ELR (cell line): Measurements from ENCODE around the gene GLT6D1.

ENCODE experiments used
- DNase-seq: peaks from one replicate; pipeline ENCODE4 v3.0.0-alpha.2; 2015; ENCODE audit warnings: low read depth

The GLT6D1 gene

DNA sequence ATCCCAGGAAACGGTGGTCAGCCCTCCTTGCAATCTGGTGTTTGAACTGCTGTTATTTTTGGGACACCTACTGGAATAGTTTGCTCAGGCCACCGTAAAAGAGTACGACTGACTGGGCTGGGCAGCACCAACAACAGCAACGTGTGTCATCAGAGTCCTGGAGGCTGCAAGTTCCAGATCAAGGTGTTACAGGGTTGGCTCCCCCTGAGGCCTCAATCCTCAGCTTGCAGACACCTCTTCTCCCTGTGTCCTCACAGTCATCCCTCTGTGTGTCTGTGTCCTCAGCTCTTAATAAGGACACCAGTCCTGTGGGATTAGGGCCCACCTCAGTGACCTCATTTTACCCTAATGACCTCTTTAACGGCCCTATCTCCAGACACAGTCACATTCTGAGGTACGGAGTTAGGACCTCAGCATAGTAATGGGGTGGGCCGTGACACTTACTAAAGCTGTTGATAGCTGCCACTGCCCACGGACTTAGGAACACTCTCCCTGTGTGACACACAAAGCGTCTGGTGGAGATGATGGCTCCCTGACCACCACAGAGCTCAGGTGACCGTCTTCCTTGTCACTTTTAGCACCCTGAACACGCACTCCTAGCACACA is 16.8 kb downstream of the GLT6D1 start:
- DNase-seq = no peak

DNA sequence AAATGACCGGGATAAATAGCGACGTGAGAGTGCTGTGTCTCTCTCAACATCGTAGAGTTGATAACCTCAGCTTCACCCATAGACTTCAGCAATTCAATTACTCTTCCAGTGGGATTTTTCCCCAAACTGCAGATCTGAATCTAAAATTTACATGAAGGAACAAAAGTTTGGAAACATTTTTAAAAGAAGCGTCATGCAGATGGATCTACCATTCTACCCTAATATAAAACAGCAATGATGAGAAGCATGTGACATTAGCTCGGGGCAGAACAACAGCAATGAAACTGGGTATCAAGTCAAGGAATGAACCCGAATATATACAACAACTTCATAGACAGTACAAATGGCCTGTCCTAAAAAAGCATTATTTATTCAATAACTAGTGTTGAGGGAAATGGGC is 18.8 kb downstream of the GLT6D1 start:
- no peak for DNase-seq

DNA sequence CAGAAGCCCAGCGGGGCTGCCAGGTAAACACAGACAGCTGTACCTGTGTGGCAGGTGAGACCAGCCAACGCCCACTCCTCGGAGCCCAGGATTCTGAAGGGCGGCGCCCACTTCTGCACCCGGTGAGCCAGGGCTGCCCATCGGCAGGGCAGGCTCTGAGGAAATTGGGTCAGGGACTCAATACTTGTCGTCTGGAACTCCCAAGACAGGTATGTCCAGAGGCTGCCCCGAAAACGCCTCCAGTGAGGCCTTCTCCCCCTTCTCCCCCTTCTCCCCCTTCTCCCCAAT is 19.8 kb downstream of the GLT6D1 start:
- DNase-seq = no peak

DNA sequence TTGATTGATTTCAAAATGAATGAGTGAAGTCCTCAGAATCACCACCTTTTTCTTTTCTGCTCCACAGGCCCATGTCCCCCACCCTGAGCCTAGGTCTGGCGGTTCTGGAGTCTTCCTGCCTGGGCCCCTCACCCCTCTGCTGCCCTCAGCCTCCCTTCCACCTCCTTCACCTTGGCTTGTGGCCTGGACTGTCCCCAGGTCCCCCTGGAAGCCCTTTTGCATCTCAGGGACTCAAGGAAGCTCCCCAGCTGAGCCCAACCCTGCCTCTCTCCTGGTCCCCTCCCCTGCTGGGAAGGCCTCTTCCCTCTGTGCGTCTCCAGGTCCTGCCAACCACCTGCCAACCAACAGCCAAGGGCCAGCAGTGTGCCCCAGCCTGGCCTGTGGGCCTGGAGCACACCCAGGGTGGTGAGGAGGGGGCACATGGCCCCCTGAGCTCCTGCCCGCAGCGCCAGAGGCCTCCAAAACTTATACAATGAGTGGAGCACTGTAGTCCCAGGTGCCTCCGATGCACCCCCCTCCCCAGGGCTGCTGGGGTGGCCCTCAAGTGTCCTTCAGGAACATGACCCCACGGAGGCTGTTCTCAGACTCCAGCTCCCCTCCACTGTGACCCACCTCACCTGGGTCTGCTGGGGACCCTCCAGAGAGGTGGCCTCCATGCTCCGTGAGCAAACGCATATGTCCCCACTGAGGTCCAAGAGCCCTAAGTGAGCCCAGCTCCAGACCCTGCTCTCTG is 20.3 kb downstream of the GLT6D1 start:
- DNase-seq = no peak

DNA sequence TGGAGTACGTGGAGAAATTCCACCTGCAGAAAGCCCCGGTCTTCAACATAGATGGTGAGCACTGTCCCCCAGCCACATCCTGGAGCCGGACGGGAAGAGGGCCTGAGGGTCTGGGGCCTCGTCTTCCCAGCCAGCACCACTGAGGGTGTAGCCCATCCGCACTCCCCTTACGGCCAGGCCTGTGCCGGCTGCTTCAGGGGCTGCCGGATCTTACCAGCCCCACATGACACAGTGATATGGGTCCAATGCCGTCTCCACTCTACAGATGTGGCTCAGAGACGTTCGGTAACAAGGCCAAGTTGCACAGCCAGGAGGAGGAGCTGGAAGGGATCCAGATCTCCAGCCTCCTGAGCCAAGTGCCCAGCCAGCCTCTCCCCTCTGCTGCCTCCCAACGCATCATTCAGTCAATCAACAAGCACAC is 21.3 kb downstream of the GLT6D1 start:
- DNase-seq = no peak

DNA sequence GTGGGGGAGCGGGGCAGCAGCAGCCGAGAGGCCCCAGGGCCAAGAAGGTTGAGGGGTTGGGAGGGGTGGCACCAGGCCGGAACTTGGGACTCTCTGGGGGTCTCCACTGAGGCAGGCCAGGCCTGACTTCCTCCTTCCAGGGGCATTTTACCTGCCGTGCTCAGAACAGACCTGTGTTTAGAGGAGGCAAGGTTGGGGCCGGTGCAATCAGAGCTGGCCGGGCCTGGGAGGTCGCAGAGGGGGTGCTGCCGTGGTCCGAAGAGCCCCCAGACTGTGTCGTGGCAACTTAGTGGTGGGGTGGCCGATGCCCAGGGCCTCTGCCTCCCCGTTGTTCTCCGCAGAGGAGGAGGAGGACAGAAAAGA is 21.8 kb downstream of the GLT6D1 start:
- DNase-seq = no peak

DNA sequence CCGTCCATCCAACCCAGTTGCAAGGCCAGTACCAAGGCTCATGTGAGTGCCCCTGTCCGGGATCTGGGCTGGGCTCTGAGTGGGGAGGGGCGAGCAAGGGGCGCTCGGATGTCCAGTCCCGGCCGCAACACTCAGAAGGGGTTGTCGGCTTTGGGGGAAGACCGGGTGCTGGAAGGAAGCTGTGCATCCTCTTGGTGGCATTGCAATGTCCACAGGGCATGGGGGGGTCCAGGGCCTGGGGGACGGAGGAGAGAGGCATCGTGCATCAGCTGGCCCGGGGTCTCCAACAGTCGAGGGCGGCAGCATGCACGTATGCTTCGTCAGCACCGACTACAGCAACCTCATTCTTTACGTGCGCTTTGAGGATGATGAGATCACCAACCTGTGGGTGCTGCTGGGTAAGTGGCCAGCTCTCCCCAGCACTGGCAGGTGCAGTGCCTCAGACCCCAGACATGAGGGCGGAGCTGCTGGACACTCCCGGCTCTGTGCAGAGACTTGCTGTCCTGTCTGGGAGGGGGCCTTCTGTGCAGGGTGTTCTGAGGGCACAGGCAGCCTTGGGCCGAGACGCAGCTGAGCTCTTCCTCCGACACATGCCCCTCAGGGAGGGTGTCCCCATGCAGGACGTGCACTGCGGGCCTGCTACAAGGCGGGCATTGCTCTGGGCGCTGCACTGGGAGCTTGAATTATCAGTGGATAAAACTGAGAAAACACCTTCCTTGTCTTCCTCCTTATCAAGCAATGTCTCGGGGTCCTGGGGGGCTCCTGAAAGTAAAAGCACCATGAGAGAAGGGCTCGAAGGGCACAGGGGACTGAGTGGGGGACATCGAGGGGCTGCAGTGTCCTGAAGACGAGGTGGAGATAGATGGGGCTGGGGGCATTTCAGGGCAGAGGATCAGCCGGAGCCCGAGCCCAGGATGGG is 22.5 kb downstream of the GLT6D1 start:
- DNase-seq = no peak

DNA sequence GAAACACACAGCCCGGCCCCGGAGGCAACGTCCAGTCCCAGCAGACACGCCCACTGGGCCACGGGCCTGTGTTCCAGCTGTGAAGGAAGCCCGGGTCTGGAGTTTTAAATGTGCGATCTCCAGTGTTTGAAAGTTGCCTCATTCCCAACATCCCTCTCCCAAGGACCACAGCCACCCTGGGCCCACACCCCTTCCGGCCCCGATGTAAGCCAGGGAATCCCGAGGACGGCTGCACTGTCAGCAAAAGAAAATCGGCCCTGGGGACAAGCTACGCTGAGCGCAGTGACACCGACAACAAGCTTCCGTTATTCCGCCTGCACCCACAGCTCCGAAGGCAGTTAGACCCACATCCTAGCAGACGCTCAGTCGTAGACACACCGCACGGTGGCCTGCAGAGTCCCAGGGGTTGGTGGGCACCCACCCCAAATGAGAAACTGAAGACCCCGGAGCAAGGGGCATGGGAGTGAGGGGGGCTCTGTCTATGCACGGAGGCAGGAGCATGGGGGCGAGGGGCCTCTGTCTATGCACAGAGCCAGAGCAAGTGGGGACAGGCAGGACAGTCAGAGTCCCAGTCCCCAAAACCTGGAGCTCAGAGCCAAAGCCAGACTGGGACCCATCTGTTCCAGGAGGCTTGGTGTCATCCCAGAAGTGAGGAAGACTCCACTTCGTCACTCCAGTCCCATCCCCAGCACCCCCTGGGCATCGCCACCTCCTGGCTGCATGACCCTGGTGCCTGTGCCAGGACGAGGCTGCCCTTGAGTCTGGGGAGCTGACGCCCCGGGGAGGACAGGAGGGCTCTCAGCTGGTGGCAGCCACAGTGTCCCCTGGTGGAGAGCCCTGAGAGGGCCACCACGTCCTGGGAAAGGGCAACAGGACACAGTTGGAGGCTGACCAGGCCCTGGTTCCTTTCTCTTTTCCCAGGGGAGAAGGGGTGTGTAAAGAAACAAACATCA is 23.4 kb downstream of the GLT6D1 start:
- no peak for DNase-seq

DNA sequence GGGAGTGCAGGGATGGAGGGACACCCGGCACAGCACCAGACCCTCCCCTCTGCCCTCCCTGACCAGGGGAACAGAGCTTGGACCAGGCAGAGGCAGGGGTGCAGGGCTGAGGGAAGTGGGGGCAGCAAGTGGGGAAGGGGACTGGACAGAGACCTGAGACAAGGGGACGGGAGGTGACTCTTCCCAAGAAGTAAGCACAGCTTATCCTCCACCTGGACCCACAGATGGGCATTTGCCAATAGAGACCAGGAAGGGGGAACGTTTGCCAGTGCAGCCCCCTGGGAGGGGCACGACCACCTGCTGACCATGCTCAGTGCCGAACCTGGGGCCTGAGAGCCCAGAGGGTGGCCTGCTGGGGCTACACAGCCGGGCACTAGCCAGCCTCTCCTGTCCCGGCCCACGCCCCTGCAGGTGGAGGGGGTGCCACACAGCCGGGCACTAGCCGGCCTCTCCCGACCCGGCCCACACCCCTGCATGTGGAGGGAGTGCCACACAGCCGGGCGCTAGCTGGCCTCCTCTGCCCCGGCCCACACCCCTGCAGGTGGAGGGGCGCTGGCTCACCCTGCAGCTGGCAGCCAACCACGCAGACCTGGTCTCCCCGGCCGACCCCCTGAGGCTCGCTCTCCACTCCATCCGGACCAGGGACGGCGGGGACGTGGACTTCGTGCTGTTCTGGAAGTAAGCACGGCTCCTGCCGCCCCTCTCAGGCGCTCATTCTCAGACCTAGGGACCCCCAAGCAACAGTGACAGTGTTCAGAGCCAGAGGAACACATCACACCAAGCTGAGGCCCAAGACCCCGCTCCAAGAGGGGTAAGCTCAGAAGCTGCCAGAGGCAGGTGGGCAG is 24.3 kb downstream of the GLT6D1 start:
- no peak for DNase-seq

DNA sequence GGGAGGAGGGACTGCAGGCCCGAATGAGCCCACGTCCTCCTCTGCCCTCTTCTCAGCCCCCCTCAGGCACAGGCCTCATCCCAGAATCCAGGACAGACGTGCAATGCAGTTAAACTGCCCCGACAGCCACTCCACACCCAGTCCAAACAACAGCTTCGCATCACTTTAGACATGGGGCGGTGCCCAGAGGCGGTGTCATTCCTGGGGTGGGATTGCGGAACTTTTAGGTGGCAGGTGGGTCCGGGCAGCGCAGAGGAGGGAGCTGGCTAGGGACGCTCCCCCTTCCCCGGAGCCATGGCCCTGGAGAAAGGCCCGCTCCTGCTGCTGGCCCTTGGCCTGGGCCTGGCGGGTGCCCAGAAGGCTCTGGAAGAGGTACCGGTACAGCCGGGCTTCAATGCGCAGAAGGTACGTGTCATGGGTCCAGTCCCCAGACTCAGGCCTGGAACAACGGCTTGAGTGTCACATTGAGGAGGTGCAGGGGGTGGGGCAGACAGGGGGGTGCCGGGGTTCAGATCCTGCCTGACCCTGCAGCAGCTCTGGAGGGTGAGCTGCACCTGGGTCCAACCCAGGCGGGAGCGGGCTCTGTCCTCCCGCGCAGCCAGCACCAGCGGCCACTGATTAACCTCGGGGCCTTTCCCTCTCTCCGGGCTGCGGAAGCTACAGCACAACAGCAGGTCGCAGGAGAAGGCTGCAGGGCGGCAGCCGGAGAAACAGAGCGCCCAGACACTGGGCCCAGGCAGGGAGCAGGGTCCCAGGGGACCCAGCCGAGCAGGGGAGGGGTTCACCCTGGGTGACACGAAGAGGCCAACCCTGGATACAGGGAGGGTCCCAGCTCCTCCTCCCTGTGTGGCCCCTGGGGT is 25.2 kb downstream of the GLT6D1 start:
- no peak for DNase-seq

DNA sequence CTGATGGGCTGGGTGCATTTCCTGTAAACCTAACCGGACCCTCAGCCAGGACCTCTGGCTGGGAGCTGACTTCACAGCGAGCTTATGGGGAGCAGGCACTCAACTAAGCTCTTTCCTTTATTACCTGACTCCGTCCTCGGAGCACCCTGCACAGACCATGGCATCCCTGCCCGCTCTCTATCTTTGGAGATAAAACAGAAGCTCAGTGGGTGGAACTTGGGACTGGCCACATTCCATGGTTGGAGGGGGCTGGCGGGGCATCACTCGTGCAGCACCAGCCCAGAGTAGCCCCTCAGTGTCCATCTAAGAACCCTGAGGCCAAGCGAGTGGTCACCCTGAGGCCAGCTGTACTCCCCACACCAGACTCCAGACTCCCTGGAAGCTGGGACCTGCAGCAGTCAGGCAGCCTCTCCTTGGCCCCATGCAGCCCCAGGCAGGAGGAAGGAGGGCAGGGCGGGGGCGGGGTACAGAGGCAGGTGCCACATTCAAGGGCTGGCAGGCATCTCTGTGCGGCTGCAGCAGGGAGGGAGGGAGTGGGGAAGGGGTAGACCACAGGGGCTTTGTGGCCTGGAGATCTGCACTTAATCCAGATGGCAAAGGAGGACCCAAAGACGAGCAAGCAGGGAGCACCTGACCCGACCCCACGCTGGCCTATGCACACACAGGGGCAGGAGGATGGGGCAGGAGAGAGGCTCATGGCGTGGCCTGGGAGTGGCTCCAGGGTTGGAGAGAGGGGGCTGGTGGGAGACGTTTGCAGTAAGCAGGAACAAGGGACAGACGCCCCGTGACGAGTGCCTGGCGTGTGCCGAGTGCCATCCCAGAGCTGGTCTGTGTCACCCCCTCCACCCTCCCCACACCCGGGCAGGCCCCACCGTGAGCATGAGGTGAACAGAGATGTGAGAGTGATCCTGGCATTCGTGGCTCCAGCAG is 26.1 kb downstream of the GLT6D1 start:
- no peak for DNase-seq

DNA sequence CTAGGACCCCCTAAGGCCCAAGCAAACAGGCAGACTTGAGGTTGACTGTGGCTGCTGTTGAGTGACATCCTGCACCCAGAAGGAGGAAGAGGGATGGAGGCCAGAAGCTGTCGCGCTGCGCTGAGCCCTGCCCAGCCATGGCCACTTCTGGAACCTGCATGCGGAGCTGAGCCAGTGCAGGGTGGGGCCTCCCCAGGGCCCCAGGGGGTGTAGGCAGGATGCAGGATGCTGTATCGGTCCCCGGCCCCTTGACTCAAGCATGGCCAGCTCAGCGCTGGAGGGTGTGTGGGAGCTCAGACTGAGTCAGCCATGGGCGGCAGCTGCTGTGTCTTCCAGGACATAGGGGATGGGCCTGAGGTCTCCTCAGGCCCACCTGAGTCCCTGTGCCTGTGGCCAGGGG is 26.9 kb downstream of the GLT6D1 start:
- DNase-seq = peak; percentile 50

DNA sequence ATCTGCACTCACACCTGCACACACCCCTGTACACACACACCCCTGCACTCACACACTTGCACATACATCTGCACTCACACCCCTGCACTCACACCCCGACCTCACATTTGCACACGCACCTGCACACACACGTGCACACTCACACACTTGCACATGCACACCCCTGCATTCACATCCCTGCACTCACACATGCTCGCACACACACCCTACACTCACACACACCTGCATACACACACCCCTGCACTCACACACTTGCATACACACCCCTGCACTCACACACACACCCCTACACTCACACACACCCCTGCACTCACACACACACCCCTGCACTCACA is 27.5 kb downstream of the GLT6D1 start:
- no peak for DNase-seq

DNA sequence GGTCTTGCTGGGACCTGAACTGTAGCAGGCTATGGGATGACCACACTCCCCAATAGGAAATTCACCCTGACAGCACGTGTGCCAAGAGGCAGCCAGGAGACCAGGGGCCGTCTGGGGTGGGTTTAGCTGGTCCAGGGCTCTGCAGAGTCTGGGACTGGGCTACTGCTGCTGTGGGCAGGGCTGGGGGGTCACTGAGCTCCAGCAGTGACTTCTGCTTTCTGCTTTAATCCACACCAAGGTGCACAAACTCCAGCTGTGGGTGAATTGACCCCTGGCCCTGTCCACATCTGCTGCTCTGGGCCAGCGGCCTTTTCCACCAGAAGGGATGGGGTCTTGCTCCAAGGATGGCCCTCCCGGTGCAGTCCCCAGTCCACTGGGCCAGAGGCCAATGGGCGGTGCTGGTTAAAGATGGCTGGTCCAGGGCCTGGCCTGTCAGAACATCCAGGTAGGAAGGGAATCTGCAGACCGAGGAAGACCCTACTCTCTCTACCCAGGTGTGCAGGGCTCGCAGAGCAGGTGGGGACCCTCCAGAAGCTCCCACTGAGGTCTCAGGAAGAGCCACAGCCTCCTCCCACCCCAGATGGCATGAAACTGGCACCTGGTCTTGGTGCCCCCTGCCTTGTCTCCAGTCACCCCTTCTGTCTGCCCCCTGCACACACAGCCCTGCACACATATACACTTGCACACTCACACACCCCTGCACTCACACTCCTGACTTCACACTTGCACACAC is 28.0 kb downstream of the GLT6D1 start:
- DNase-seq = no peak

DNA sequence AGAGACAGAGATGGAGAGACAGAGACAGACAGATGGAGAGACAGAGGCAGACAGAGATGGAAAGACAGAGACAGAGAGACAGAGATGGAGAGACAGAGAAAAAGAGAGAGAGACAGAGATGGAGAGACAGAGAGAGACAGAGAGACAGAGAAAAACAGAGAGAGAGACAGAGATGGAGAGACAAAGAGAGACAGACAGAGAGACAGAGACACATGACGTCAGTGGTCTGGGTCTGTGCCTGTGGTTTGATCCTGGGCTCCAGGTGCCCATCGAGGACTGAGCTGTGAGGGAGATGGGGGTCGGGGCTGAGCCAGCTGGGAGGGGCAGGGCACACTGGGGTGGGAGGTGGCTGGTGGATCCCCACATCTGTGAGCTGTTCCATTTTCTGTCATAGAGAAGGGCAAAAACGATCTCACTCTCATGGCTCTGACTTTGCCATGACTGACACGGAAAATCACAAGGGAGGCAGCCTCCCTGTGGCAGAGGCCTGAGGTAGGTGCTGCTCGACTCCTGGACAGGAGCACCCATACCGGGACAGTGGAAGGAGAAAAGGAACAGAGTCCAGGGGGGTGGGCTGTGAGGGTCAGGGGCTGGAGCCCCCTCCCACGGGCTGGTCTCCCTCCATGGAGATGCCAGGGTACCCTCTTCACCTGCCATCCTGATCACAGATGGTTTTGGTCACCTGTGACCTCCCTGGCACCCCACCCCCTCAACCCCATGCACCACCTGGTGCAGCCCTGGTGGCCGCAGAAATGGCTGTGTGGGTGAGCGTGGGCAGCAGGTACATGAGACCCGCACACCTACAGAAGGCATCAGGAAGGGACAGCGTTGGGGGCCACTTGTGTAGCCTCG is 28.8 kb downstream of the GLT6D1 start:
- no peak for DNase-seq

DNA sequence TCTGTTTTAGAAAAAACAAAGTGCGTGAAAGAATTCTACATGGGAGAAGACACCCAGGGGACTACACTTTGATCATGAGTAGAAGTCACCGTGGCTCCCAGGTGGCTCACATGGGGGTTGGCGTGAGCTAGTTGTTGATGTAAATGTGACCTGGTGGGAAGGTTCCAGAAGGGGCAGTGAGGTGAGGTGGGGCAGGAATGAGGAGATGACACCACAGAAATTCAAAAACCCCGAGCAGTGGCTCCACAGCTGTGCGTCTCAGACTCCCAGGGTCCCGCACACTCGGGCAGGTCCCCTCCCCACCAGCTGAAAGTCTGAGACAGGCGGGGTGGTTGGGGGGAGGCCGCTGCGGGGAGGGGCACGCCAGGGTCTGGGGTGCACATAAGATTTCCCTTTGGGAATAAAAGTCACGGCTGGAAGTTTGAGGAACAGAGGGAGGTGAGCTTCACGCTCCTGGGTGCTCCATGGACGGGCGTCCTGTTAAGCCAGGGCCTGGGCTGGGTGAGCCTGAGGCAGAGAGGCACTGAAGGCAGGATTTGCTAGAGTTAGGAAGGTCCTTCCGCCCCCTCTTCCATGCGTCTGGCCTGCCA is 29.9 kb downstream of the GLT6D1 start:
- DNase-seq = no peak

DNA sequence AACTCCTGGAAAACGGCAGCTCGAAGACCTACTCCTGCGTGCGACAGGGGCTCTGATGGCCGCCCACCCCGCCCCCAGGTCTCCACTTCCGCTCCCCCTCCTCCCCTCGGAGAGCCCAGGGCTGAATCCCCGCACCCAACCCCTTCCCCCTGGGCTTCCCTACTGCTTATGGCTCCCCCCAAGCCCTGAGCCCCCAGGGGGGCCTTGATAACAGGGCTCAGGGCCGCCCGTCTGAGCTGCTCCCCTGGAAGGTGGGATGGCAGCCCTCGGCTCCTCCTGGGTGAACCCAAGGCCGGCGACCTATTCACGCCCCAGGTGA is 30.4 kb downstream of the GLT6D1 start:
- no peak for DNase-seq
